ENCODE measurements around the gene HACE1.

DNA sequence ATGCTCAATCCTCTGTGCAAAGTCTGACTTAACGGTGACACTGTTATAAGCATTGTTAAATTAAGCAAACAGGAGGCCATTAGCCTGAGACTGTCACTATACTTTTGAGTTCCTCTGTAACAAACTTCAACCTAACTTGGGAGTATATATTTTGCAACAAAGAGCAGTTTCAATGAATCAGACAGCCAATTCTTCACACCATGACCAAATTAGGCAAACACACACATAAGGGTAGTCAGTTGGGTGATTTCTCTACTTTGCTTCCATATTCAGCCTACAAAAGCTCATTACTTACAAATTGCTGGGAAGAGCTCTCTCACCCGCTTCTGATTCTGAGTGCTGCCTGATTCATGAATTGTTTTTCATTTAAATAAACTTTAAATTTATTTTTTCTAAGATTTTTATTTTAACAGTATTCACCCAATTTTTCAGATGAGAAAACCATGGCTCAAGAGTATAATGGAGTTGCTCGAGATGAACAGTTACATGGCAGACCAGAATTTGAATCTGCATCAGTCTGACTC lies 60.5 kb downstream of the HACE1 start:
- TF ChIP-seq TAF1 (IDR thresholded peaks at IDR 0.05; ENCODE audit: low read depth) = no peak
- TF ChIP-seq, protein P1, sequence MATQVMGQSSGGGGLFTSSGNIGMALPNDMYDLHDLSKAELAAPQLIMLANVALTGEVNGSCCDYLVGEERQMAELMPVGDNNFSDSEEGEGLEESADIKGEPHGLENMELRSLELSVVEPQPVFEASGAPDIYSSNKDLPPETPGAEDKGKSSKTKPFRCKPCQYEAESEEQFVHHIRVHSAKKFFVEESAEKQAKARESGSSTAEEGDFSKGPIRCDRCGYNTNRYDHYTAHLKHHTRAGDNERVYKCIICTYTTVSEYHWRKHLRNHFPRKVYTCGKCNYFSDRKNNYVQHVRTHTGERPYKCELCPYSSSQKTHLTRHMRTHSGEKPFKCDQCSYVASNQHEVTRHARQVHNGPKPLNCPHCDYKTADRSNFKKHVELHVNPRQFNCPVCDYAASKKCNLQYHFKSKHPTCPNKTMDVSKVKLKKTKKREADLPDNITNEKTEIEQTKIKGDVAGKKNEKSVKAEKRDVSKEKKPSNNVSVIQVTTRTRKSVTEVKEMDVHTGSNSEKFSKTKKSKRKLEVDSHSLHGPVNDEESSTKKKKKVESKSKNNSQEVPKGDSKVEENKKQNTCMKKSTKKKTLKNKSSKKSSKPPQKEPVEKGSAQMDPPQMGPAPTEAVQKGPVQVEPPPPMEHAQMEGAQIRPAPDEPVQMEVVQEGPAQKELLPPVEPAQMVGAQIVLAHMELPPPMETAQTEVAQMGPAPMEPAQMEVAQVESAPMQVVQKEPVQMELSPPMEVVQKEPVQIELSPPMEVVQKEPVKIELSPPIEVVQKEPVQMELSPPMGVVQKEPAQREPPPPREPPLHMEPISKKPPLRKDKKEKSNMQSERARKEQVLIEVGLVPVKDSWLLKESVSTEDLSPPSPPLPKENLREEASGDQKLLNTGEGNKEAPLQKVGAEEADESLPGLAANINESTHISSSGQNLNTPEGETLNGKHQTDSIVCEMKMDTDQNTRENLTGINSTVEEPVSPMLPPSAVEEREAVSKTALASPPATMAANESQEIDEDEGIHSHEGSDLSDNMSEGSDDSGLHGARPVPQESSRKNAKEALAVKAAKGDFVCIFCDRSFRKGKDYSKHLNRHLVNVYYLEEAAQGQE (IDR thresholded peaks at IDR 0.05; ENCODE audit: low read depth) = no peak
- TF ChIP-seq FOXM1 (IDR thresholded peaks at IDR 0.05; ENCODE audit: borderline replicate concordance, low read depth) = no peak
- TF ChIP-seq, protein P2, sequence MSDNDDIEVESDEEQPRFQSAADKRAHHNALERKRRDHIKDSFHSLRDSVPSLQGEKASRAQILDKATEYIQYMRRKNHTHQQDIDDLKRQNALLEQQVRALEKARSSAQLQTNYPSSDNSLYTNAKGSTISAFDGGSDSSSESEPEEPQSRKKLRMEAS (IDR thresholded peaks at IDR 0.05) = no peak
- no peak for TF ChIP-seq RAD21 (IDR thresholded peaks at IDR 0.05; ENCODE audit: low read depth)
- no peak for TF ChIP-seq CEBPB (IDR thresholded peaks at IDR 0.05)
- no peak for TF ChIP-seq EGR1 (IDR thresholded peaks at IDR 0.05)
- no peak for TF ChIP-seq EP300 (IDR thresholded peaks at IDR 0.05; ENCODE audit: borderline replicate concordance)
